GM23338 (cell line): ENCODE measurements around the gene PDRG1. TPM values are rescaled to one million over a fixed set of nuclear protein-coding genes. Genes with fewer than 3 reads are reported as not detected.

Experiments used
- ATAC-seq: fragments of 200-7000 bp; cut with Tn5 transposase; 3 replicates; pipeline ENCODE4 v1.9.1; 2020
- DNase-seq: peaks from one replicate; pipeline ENCODE4 v3.0.0-alpha.2; 2015; ENCODE audit warnings: low spot score
- H2AFZ ChIP-seq: fragments of 200-600 bp; sonication (generic); 2 replicates; pipeline ENCODE4 v1.8.0; 2016; ENCODE audit warnings: antibody characterized with exemption, mild to moderate bottlenecking, moderate library complexity
- H3F3A ChIP-seq: fragments of 200-600 bp; sonication (generic); replicated peaks from 2 replicates; pipeline ENCODE4 v1.8.0; 2017; ENCODE audit warnings: antibody characterized with exemption, mixed run types, low read depth
- H3K27ac ChIP-seq: fragments of 200-600 bp; sonication (generic); 2 replicates; pipeline ENCODE4 v1.6.1; 2016; ENCODE audit warnings: low read depth
- H3K27me3 ChIP-seq: fragments of 200-600 bp; sonication (generic); 2 replicates; pipeline ENCODE4 v1.8.0; 2016; ENCODE audit warnings: mild to moderate bottlenecking, mixed run types, moderate library complexity; ENCODE audit not compliant: insufficient read depth
- H3K36me3 ChIP-seq: fragments of 200-600 bp; sonication (generic); 2 replicates; pipeline ENCODE4 v1.8.0; 2016; ENCODE audit warnings: mild to moderate bottlenecking; ENCODE audit not compliant: insufficient read depth
- H3K4me1 ChIP-seq: fragments of 200-600 bp; sonication (generic); 2 replicates; pipeline ENCODE4 v1.8.0; 2016; ENCODE audit warnings: mild to moderate bottlenecking, moderate library complexity; ENCODE audit not compliant: insufficient read depth
- H3K4me2 ChIP-seq: fragments of 200-600 bp; sonication (generic); 2 replicates; pipeline ENCODE4 v1.7.1; 2017; ENCODE audit warnings: mixed run types
- H3K4me3 ChIP-seq: fragments of 200-600 bp; sonication (generic); 2 replicates; pipeline ENCODE4 v1.6.1; 2016; ENCODE audit warnings: mixed run types
- H3K79me2 ChIP-seq: fragments of 200-600 bp; sonication (generic); replicated peaks from 2 replicates; pipeline ENCODE4 v1.8.0; 2017; ENCODE audit warnings: mild to moderate bottlenecking; ENCODE audit not compliant: insufficient read depth
- H3K9me2 ChIP-seq: fragments of 200-600 bp; sonication (generic); 2 replicates; pipeline ENCODE4 v1.8.0; 2017; ENCODE audit not compliant: insufficient read depth
- H4K20me1 ChIP-seq: fragments of 200-600 bp; sonication (generic); replicated peaks from 2 replicates; pipeline ENCODE4 v1.8.0; 2017; ENCODE audit warnings: mild to moderate bottlenecking; ENCODE audit not compliant: insufficient read depth
- H3K27ac Mint-ChIP-seq: 2 replicates; pipeline ENCODE4 v1.8.0; 2020; ENCODE audit warnings: inconsistent platforms, mild to moderate bottlenecking, moderate library complexity, mixed read lengths
- H3K27me3 Mint-ChIP-seq: 3 replicates; pipeline ENCODE4 v1.8.0; 2022; ENCODE audit warnings: low read depth, mild to moderate bottlenecking, moderate library complexity, mixed read lengths, inconsistent platforms; ENCODE audit not compliant: insufficient read depth, poor library complexity
- H3K36me3 Mint-ChIP-seq: 3 replicates; pipeline ENCODE4 v1.8.0; 2021; ENCODE audit warnings: low read depth, mild to moderate bottlenecking, inconsistent platforms, moderate library complexity, mixed read lengths
- H3K4me1 Mint-ChIP-seq: 3 replicates; pipeline ENCODE4 v1.8.0; 2020; ENCODE audit warnings: mild to moderate bottlenecking, inconsistent platforms, mixed read lengths
- H3K4me3 Mint-ChIP-seq: 3 replicates; pipeline ENCODE4 v1.8.0; 2021; ENCODE audit warnings: moderate library complexity, mild to moderate bottlenecking, inconsistent platforms, mixed read lengths
- H3K9me3 Mint-ChIP-seq: 3 replicates; pipeline ENCODE4 v1.8.0; 2020; ENCODE audit warnings: moderate library complexity, mild to moderate bottlenecking, inconsistent platforms, mixed read lengths
- EZH2 ChIP-seq: fragments of 200-600 bp; sonication (generic); IDR thresholded peaks from one replicate; pipeline ENCODE4 v1.8.0; 2017; ENCODE audit warnings: antibody characterized with exemption, mild to moderate bottlenecking, low read depth; ENCODE audit not compliant: unreplicated experiment
- EZH2phosphoT487 ChIP-seq: fragments of 200-600 bp; sonication (generic); IDR thresholded peaks from one replicate; pipeline ENCODE4 v1.8.1; 2018; ENCODE audit warnings: antibody characterized with exemption; ENCODE audit not compliant: unreplicated experiment
- JUNB ChIP-seq: IDR thresholded peaks from one replicate; pipeline ENCODE4 v1.6.1; 2016; ENCODE audit warnings: antibody characterized with exemption; ENCODE audit not compliant: unreplicated experiment
- NANOG ChIP-seq: IDR thresholded peaks from 2 replicates; pipeline ENCODE4 v1.6.1; 2016; ENCODE audit warnings: antibody characterized with exemption, borderline replicate concordance
- POLR2AphosphoS5 ChIP-seq: IDR thresholded peaks from 2 replicates; pipeline ENCODE4 v1.6.1; 2016; ENCODE audit warnings: antibody characterized with exemption, low read depth
- STAT1 ChIP-seq: IDR thresholded peaks from one replicate; pipeline ENCODE4 v1.6.1; 2016; ENCODE audit warnings: antibody characterized with exemption; ENCODE audit not compliant: unreplicated experiment
- ZNF114 ChIP-seq: fragments of 250-450 bp; sonication (Bioruptor Pico); IDR thresholded peaks from 2 replicates; pipeline ENCODE4 v1.5.0; 2020; ENCODE audit warnings: mild to moderate bottlenecking, moderate library complexity
- polyA plus RNA-seq: library from polyadenylated mRNA; unstranded; fragments of >200 nt; fragmentation: Nextera tagmentation; extraction: Ambion mirVana; gene quantifications from 2 replicates; pipeline ENCODE4 v1.2.1, GENCODE V29; 2016
- total RNA-seq: library from RNA; depleted of rRNA; stranded (reverse); fragments of >200 nt; shearing (Covaris generic); gene quantifications from 2 replicates; pipeline ENCODE4 v1.2.3, GENCODE V29; 2014
- TF ChIP-seq, protein P1 (sequence below): IDR thresholded peaks from one replicate; pipeline ENCODE4 v1.6.1; 2018; ENCODE audit warnings: antibody characterized with exemption; ENCODE audit not compliant: unreplicated experiment
- TF ChIP-seq, protein P2 (sequence below), 2 experiments: fragments of 200-600 bp in 1 of 2; sonication (generic) in 1 of 2; conservative IDR thresholded peaks; 2 replicates each; pipeline versions ENCODE4 v1.5.1 to v1.6.1; 2016 to 2017; ENCODE audit warnings: antibody characterized with exemption in 2 of 2, low read depth in 2 of 2, mild to moderate bottlenecking in 2 of 2, moderate library complexity in 1 of 2
- TF ChIP-seq, protein P3 (sequence below): IDR thresholded peaks from 2 replicates; pipeline ENCODE4 v1.6.1; 2016; ENCODE audit warnings: antibody characterized with exemption

The PDRG1 gene
- total and polyA plus RNA-seq, 2 experiments from 2014 or later, result 10.5 to 27.8 TPM

DNA sequence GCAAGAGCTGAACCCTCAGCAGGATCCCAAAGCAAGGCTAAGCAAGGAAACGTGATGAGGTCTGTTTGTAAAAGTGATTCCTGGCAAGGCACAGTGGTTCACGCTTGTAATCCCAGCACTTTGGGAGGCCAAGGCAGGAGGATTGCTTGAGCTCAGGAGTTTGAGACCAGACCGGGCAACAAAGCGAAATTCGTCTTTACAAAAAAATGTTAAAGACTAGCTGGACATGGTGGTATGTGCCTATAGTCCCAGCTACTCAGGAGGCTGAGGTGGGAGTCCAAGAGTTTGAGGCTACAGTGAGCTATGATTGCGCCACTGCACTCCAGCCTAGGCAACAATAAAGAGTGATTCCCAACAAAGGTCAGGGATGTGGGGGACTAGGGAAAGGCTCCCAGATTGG is 12.0 kb upstream of the PDRG1 start (continued):
- TF ChIP-seq, protein P1, sequence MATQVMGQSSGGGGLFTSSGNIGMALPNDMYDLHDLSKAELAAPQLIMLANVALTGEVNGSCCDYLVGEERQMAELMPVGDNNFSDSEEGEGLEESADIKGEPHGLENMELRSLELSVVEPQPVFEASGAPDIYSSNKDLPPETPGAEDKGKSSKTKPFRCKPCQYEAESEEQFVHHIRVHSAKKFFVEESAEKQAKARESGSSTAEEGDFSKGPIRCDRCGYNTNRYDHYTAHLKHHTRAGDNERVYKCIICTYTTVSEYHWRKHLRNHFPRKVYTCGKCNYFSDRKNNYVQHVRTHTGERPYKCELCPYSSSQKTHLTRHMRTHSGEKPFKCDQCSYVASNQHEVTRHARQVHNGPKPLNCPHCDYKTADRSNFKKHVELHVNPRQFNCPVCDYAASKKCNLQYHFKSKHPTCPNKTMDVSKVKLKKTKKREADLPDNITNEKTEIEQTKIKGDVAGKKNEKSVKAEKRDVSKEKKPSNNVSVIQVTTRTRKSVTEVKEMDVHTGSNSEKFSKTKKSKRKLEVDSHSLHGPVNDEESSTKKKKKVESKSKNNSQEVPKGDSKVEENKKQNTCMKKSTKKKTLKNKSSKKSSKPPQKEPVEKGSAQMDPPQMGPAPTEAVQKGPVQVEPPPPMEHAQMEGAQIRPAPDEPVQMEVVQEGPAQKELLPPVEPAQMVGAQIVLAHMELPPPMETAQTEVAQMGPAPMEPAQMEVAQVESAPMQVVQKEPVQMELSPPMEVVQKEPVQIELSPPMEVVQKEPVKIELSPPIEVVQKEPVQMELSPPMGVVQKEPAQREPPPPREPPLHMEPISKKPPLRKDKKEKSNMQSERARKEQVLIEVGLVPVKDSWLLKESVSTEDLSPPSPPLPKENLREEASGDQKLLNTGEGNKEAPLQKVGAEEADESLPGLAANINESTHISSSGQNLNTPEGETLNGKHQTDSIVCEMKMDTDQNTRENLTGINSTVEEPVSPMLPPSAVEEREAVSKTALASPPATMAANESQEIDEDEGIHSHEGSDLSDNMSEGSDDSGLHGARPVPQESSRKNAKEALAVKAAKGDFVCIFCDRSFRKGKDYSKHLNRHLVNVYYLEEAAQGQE, result no peak
- TF ChIP-seq EZH2 (no peak), JUNB (no peak), EZH2phosphoT487 (no peak), STAT1 (no peak), NANOG (no peak), ZNF114 (no peak), POLR2AphosphoS5 (no peak)
- TF ChIP-seq, protein P2, sequence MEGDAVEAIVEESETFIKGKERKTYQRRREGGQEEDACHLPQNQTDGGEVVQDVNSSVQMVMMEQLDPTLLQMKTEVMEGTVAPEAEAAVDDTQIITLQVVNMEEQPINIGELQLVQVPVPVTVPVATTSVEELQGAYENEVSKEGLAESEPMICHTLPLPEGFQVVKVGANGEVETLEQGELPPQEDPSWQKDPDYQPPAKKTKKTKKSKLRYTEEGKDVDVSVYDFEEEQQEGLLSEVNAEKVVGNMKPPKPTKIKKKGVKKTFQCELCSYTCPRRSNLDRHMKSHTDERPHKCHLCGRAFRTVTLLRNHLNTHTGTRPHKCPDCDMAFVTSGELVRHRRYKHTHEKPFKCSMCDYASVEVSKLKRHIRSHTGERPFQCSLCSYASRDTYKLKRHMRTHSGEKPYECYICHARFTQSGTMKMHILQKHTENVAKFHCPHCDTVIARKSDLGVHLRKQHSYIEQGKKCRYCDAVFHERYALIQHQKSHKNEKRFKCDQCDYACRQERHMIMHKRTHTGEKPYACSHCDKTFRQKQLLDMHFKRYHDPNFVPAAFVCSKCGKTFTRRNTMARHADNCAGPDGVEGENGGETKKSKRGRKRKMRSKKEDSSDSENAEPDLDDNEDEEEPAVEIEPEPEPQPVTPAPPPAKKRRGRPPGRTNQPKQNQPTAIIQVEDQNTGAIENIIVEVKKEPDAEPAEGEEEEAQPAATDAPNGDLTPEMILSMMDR (conservative IDR thresholded peaks at IDR 0.05; ENCODE audit: low read depth in 2 of 2), result no peak
- TF ChIP-seq, protein P3, sequence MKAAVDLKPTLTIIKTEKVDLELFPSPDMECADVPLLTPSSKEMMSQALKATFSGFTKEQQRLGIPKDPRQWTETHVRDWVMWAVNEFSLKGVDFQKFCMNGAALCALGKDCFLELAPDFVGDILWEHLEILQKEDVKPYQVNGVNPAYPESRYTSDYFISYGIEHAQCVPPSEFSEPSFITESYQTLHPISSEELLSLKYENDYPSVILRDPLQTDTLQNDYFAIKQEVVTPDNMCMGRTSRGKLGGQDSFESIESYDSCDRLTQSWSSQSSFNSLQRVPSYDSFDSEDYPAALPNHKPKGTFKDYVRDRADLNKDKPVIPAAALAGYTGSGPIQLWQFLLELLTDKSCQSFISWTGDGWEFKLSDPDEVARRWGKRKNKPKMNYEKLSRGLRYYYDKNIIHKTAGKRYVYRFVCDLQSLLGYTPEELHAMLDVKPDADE, result no peak

DNA sequence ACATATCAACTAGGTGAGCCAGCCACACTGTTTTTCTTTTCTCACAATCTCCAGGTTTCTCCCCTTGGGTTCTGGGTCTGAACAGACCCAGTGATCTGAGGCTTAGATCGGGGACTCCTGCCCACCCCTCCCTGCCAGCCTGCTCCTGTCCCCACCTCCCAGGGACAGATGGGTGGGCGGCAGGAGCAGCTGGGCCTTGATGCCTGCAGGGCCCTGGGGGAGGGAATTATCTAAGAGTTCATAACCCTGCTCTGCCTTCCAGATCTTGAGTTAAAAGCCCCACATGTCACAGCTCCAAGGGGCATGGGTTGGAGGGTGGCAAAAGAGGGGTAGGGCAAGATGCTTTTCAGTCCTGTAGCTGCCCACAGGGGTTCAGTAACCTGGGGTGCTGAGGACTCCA is 10.9 kb upstream of the PDRG1 start:
- H3K4me3 ChIP-seq, result no peak overlapping the region
- Mint-ChIP-seq H3K27ac (no peak overlapping the region), H3K36me3 (no peaks in the 10 kb centered on the region), H3K9me3 (no peaks in the 10 kb centered on the region; the same call in 2 of the 3 replicates), H3K4me1 (peaks cover 16% of the 10 kb centered on the region), H3K4me3 (no peak overlapping the region), H3K27me3 (peaks cover 3% of the 10 kb centered on the region)
- H3K9me2 ChIP-seq, result no peaks in the 10 kb centered on the region
- TF ChIP-seq STAT1, result no peak
- TF ChIP-seq NANOG, result no peak
- TF ChIP-seq, protein P2 (conservative IDR thresholded peaks at IDR 0.05; ENCODE audit: low read depth in 2 of 2), result no peak
- no peak overlapping the region for H3K27ac ChIP-seq
- H3K4me1 ChIP-seq, result peaks cover 13% of the 10 kb centered on the region
- ATAC-seq (no peak), DNase-seq (no peak)
- no peaks in the 10 kb centered on the region for H3K79me2 ChIP-seq
- H3K4me2 ChIP-seq, result no peak overlapping the region
- peaks cover 8% of the 10 kb centered on the region; the same call in 1 of the 2 replicates for H3K27me3 ChIP-seq
- 0 out of 2 replicates have a peak, but pooled peaks cover 5% of the 10 kb centered on the region for H4K20me1 ChIP-seq
- no peaks in the 10 kb centered on the region for H3K36me3 ChIP-seq
- no peak overlapping the region for H2AFZ ChIP-seq
- H3F3A ChIP-seq, result peaks cover 13% of the 10 kb centered on the region
